Stomach (tissue), 9 donors: ENCODE measurements around the gene ITCH. TPM values are rescaled to one million over a fixed set of nuclear protein-coding genes. Genes with fewer than 3 reads are reported as not detected.

ENCODE experiments used
- DNase-seq, 2 donors: peaks; one replicate each; pipeline versions ENCODE4 v3.0.0 to v3.0.0-alpha.2; 2013 to 2019
- H3K27ac ChIP-seq, 5 donors: fragments of 200-600 bp in 4 of 5; sonication (generic) in 4 of 5; one replicate each; pipeline ENCODE4 v1.5.1; 2013 to 2019; ENCODE audit warnings: mild to moderate bottlenecking in 1 of 5, moderate library complexity in 1 of 5
- H3K27me3 ChIP-seq, 3 donors: fragments of 200-600 bp; sonication (generic); one replicate each; pipeline ENCODE4 v1.5.1; 2017 to 2019; ENCODE audit warnings: mixed run types in 1 of 3
- H3K36me3 ChIP-seq, 4 donors: fragments of 200-600 bp; sonication (generic); 1 replicate in 3 of 4; 2 replicates in 1 of 4; pipeline ENCODE4 v1.5.1; 2016 to 2019
- H3K4me1 ChIP-seq, 4 donors: fragments of 200-600 bp; sonication (generic); one replicate each; pipeline ENCODE4 v1.5.1; 2016 to 2019
- H3K4me3 ChIP-seq, 4 donors: fragments of 200-600 bp; sonication (generic) in 3 of 4; one replicate each; pipeline ENCODE4 v1.5.1; 2016 to 2019; ENCODE audit warnings: mild to moderate bottlenecking in 1 of 4
- H3K9me3 ChIP-seq, 4 donors: fragments of 200-600 bp; sonication (generic); one replicate each; pipeline ENCODE4 v1.5.1; 2016 to 2019
- CTCF ChIP-seq, 7 experiments: fragments of 450-650 bp in 4 of 7; fragments of 200-600 bp in 3 of 7; sonication (generic) in 3 of 7; IDR thresholded peaks; one replicate each; pipeline ENCODE4 v1.5.1; 2016 to 2019; ENCODE audit warnings: antibody characterized with exemption in 7 of 7, control low read depth in 2 of 7, mild to moderate bottlenecking in 1 of 7
- EP300 ChIP-seq: sonication (generic); formaldehyde crosslinking; IDR thresholded peaks from one replicate; pipeline ENCODE4 v1.6.1; 2017; ENCODE audit warnings: antibody characterized with exemption
- POLR2A ChIP-seq, 4 donors: fragments of 450-650 bp; IDR thresholded peaks; one replicate each; pipeline ENCODE4 v1.6.1; 2016; ENCODE audit warnings: antibody characterized with exemption in 4 of 4, control low read depth in 2 of 4, mild to moderate bottlenecking in 1 of 4, moderate library complexity in 1 of 4
- POLR2AphosphoS5 ChIP-seq, 3 donors: sonication (generic); formaldehyde crosslinking; IDR thresholded peaks; one replicate each; pipeline ENCODE4 v1.6.1; 2016; ENCODE audit warnings: antibody characterized with exemption in 3 of 3
- WGBS, 5 donors: extraction: QIAGEN DNeasy Blood & Tissue Kit in 3 of 5; methylation state at CpG; one replicate each; pipeline versions ENCODE4 v1.1.5 to v1.1.7; 2013 to 2018; 5-methylcytosine and 5-hydroxymethylcytosine counted together
- intact Hi-C: fragments of 100-400 bp; cut with DNase I; formaldehyde crosslinking; loops from one replicate; pipeline ENCODE4 v1.15.1; 2023; ENCODE audit warnings: low total_unique reads
- polyA plus RNA-seq, 3 donors: library from polyadenylated mRNA; stranded (reverse); fragments of 200-250 nt; gene quantifications; one replicate each; pipeline ENCODE4 v1.2.3, GENCODE V29; 2013
- total RNA-seq, 5 donors: library from RNA; depleted of rRNA; stranded (reverse); fragments of >200 nt; gene quantifications; one replicate each; pipeline versions ENCODE4 v1.1.0 to v1.2.3, GENCODE V29; 2014 to 2016
- donor health status: healthy with polysubstance abuse.
- donor health status: Bipolar disorder and iron deficiency.
- donor health status: healthy.

The ITCH gene
- total and polyA plus RNA-seq, 8 donors = 7.2 to 138 (median 35.6) TPM

GRCh38 chr20:34368547-34368946, 5.5 kb downstream of the ITCH start:
- TF ChIP-seq EP300 = no peak
- TF ChIP-seq POLR2AphosphoS5 (IDR thresholded peaks at IDR 0.05) = no peak
- TF ChIP-seq CTCF (IDR thresholded peaks at IDR 0.05) = no peak
- TF ChIP-seq POLR2A (IDR thresholded peaks at IDR 0.05) = no peak
- H3K4me1 ChIP-seq = peaks cover 17 to 61% (median 44%) of the 10 kb centered on the region in 4 donors
- H3K36me3 ChIP-seq = peaks cover 17 to 46% (median 45%) of the 10 kb centered on the region in 4 donors
- H3K4me3 ChIP-seq = no peak overlapping the region
- peak in 1 of 2 donors; percentile 17 for DNase-seq
- no peaks in the 10 kb centered on the region for H3K27me3 ChIP-seq
- peak overlapping the region in 2 of 5 donors; percentile 7 to 31 for H3K27ac ChIP-seq
- intact Hi-C loops = no loop called here
- no peaks in the 10 kb centered on the region for H3K9me3 ChIP-seq
- WGBS, 5 donors = 59 to 68% (median 62%) methylated on average over 4 of the region's 4 CpGs

- no peak for DNase-seq
- H3K9me3 ChIP-seq = no peaks in the 10 kb centered on the region
- no peak overlapping the region for H3K4me3 ChIP-seq
- H3K27me3 ChIP-seq = no peaks in the 10 kb centered on the region
- peaks cover 17 to 59% (median 41%) of the 10 kb centered on the region in 4 donors for H3K4me1 ChIP-seq
- H3K36me3 ChIP-seq = peaks cover 17 to 53% (median 49%) of the 10 kb centered on the region in 4 donors
- intact Hi-C loops = no loop called here
- no peak overlapping the region for H3K27ac ChIP-seq
- TF ChIP-seq EP300 (no peak), POLR2A (IDR thresholded peaks at IDR 0.05) (no peak), POLR2AphosphoS5 (IDR thresholded peaks at IDR 0.05) (no peak), CTCF (IDR thresholded peaks at IDR 0.05) (no peak)
- 60 to 84% (median 66%) methylated on average over 3 of the region's 3 CpGs for WGBS, 5 donors
Measured at GRCh38 chr20:34369265-34369664, 6.2 kb downstream of the ITCH start.

GRCh38 chr20:34370062-34370461, 7.0 kb downstream of the ITCH start:
- intact Hi-C loops = no loop called here
- no peak for DNase-seq
- peaks cover 17 to 61% (median 52%) of the 10 kb centered on the region in 4 donors for H3K36me3 ChIP-seq
- H3K4me1 ChIP-seq = peaks cover 14 to 51% (median 33%) of the 10 kb centered on the region in 4 donors
- H3K27ac ChIP-seq = no peak overlapping the region
- WGBS, 5 donors = 84 to 91% (median 88%) methylated on average over 6 of the region's 6 CpGs
- TF ChIP-seq CTCF (IDR thresholded peaks at IDR 0.05) (no peak), POLR2A (IDR thresholded peaks at IDR 0.05) (no peak), EP300 (no peak), POLR2AphosphoS5 (IDR thresholded peaks at IDR 0.05) (no peak)
- H3K9me3 ChIP-seq = no peaks in the 10 kb centered on the region
- no peak overlapping the region for H3K4me3 ChIP-seq
- no peaks in the 10 kb centered on the region for H3K27me3 ChIP-seq

- intact Hi-C loops = no loop called here
- no peaks in the 10 kb centered on the region for H3K9me3 ChIP-seq
- TF ChIP-seq POLR2A (IDR thresholded peaks at IDR 0.05) = no peak
- no peak overlapping the region for H3K4me3 ChIP-seq
- DNase-seq = no peak
- H3K27ac ChIP-seq = no peak overlapping the region
- H3K27me3 ChIP-seq = no peaks in the 10 kb centered on the region
- H3K36me3 ChIP-seq = peaks cover 17 to 83% (median 63%) of the 10 kb centered on the region in 4 donors
- H3K4me1 ChIP-seq = peaks cover 6 to 37% (median 25%) of the 10 kb centered on the region in 4 donors
- WGBS, 5 donors = 70 to 86% (median 77%) methylated on average over 4 of the region's 4 CpGs
Measured at GRCh38 chr20:34373445-34373844, 10.4 kb downstream of the ITCH start.

- TF ChIP-seq POLR2A (IDR thresholded peaks at IDR 0.05) (no peak), EP300 (no peak), CTCF (IDR thresholded peaks at IDR 0.05) (no peak), POLR2AphosphoS5 (IDR thresholded peaks at IDR 0.05) (no peak)
- WGBS, 5 donors = 19 to 50% (median 40%) methylated on average over 1 of the region's 1 CpG
- H3K27ac ChIP-seq = no peak overlapping the region
- H3K9me3 ChIP-seq = no peaks in the 10 kb centered on the region
- intact Hi-C loops = no loop called here
- H3K4me3 ChIP-seq = no peak overlapping the region
- no peak for DNase-seq
- peaks cover 6 to 37% (median 24%) of the 10 kb centered on the region in 4 donors for H3K4me1 ChIP-seq
- no peaks in the 10 kb centered on the region for H3K27me3 ChIP-seq
- H3K36me3 ChIP-seq = peaks cover 17 to 76% (median 57%) of the 10 kb centered on the region in 4 donors
Measured at GRCh38 chr20:34374209-34374760, 11.2 kb downstream of the ITCH start.
